SU-DHL-6 (cell line): ENCODE data around the gene SLC16A10.

Source experiments
- EZH2phosphoT487 ChIP-seq: fragments of 200-600 bp; sonication (generic), shearing (Covaris generic); conservative IDR thresholded peaks from 2 replicates; pipeline ENCODE4 v1.6.1; 2018; ENCODE audit warnings: mild to moderate bottlenecking, antibody characterized with exemption, low read length, moderate library complexity, mixed read lengths
- TF ChIP-seq, protein P1 (sequence below): fragments of 200-600 bp; sonication (generic); IDR thresholded peaks from one replicate; pipeline ENCODE4 v1.5.1; 2017; ENCODE audit warnings: antibody characterized with exemption, mild to moderate bottlenecking, low read length, moderate library complexity; ENCODE audit not compliant: insufficient read depth, poor library complexity, severe bottlenecking

DNA sequence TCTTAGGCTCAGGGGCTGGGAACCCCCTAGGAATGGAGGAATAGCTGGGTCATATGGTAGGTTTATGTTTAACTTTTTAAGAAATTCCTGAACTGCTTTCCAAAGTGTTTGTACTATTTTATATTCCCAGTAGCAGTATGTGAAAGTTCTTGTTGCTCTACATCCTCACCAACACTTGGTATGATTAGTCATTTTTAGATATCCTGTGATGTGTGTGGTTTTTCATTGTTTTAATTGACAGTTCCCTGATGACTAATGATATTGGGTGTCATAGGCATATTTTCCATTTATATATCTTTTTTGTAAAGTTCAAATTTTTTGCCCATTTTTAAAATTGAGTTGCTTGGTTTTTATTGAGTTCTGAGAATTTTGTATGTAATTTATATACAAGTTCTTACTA is 72.3 kb downstream of the SLC16A10 start:
- TF ChIP-seq, protein P1, sequence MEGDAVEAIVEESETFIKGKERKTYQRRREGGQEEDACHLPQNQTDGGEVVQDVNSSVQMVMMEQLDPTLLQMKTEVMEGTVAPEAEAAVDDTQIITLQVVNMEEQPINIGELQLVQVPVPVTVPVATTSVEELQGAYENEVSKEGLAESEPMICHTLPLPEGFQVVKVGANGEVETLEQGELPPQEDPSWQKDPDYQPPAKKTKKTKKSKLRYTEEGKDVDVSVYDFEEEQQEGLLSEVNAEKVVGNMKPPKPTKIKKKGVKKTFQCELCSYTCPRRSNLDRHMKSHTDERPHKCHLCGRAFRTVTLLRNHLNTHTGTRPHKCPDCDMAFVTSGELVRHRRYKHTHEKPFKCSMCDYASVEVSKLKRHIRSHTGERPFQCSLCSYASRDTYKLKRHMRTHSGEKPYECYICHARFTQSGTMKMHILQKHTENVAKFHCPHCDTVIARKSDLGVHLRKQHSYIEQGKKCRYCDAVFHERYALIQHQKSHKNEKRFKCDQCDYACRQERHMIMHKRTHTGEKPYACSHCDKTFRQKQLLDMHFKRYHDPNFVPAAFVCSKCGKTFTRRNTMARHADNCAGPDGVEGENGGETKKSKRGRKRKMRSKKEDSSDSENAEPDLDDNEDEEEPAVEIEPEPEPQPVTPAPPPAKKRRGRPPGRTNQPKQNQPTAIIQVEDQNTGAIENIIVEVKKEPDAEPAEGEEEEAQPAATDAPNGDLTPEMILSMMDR = no peak
- no peak for TF ChIP-seq EZH2phosphoT487
